CD14-positive monocyte (primary cell): Measurements from ENCODE around the gene TSHZ2. TPM values are rescaled to one million over a fixed set of nuclear protein-coding genes. Genes with fewer than 3 reads are reported as not detected.

Source experiments
- DNase-seq, 3 donors: peaks; one replicate each; pipeline ENCODE4 v3.0.0-alpha.2; 2011 to 2022
- H2AFZ ChIP-seq: 2 replicates; pipeline ENCODE4 v1.6.0; 2012; ENCODE audit warnings: mild to moderate bottlenecking, low read depth, low read length, inconsistent platforms; ENCODE audit not compliant: insufficient read depth, poor library complexity, severe bottlenecking
- H3K27ac ChIP-seq, 2 donors: 1 replicate in 1 of 2; 2 replicates in 1 of 2; pipeline ENCODE4 v1.5.1; 2012 to 2013; ENCODE audit warnings: low read length in 2 of 2, control low read depth in 1 of 2, inconsistent platforms in 1 of 2, low read depth in 1 of 2, mild to moderate bottlenecking in 1 of 2
- H3K27me3 ChIP-seq, 2 donors: one replicate each; pipeline versions ENCODE4 v1.6.0 to v1.6.1; 2011 to 2013; ENCODE audit warnings: low read length in 2 of 2; ENCODE audit not compliant: control insufficient read depth in 2 of 2, insufficient read depth in 2 of 2
- H3K36me3 ChIP-seq, 2 donors: replicated peaks in 1 of 2; 1 replicate in 1 of 2; 2 replicates in 1 of 2; pipeline versions ENCODE4 v1.5.1 to v1.6.1; 2012 to 2013; ENCODE audit warnings: low read length in 2 of 2, control low read depth in 1 of 2, inconsistent platforms in 1 of 2, mild to moderate bottlenecking in 1 of 2; ENCODE audit not compliant: insufficient read depth in 2 of 2, control insufficient read depth in 1 of 2
- H3K4me1 ChIP-seq, 2 donors: 1 replicate in 1 of 2; 2 replicates in 1 of 2; pipeline versions ENCODE4 v1.5.1 to v1.6.1; 2012 to 2013; ENCODE audit warnings: low read length in 2 of 2, control low read depth in 1 of 2, inconsistent platforms in 1 of 2, mild to moderate bottlenecking in 1 of 2, moderate library complexity in 1 of 2; ENCODE audit not compliant: insufficient read depth in 2 of 2, control insufficient read depth in 1 of 2
- H3K4me2 ChIP-seq: replicated peaks from 2 replicates; pipeline ENCODE3; 2012; ENCODE audit warnings: low read length, moderate library complexity, mild to moderate bottlenecking; ENCODE audit not compliant: poor library complexity, severe bottlenecking; ENCODE audit errors: extremely low read depth
- H3K4me3 ChIP-seq, 3 experiments: fragments of 200-600 bp in 1 of 3; sonication (generic) in 1 of 3; replicated peaks in 1 of 3; 1 replicate in 2 of 3; 2 replicates in 1 of 3; pipeline ENCODE4 v1.5.1; 2011 to 2013; ENCODE audit warnings: low read length in 3 of 3, mild to moderate bottlenecking in 3 of 3, control low read depth in 2 of 3, low read depth in 2 of 3, inconsistent platforms in 1 of 3, moderate library complexity in 1 of 3
- H3K79me2 ChIP-seq: 2 replicates; pipeline ENCODE4 v1.6.0; 2012; ENCODE audit warnings: mild to moderate bottlenecking, control low read depth, inconsistent platforms, low read length, moderate library complexity; ENCODE audit not compliant: insufficient read depth
- H3K9ac ChIP-seq: 2 replicates; pipeline ENCODE4 v1.6.0; 2017; ENCODE audit warnings: low read length, mild to moderate bottlenecking; ENCODE audit not compliant: insufficient read depth, poor library complexity, severe bottlenecking
- H3K9me3 ChIP-seq, 2 donors: replicated peaks in 1 of 2; 1 replicate in 1 of 2; 2 replicates in 1 of 2; pipeline versions ENCODE4 v1.5.1 to v1.6.1; 2012 to 2013; ENCODE audit warnings: low read length in 2 of 2, control low read depth in 1 of 2; ENCODE audit not compliant: control insufficient read depth in 1 of 2, insufficient read depth in 1 of 2
- H4K20me1 ChIP-seq: 2 replicates; pipeline ENCODE4 v1.6.0; 2012; ENCODE audit warnings: mild to moderate bottlenecking, low read length, control low read depth, moderate library complexity; ENCODE audit not compliant: insufficient read depth
- H3K27ac Mint-ChIP-seq, 7 donors: one replicate each; pipeline ENCODE4 v1.8.0; 2020; ENCODE audit warnings: mild to moderate bottlenecking in 7 of 7, mixed read lengths in 7 of 7, moderate library complexity in 6 of 7, inconsistent platforms in 2 of 7
- H3K27me3 Mint-ChIP-seq, 3 donors: one replicate each; pipeline ENCODE4 v1.8.0; 2021 to 2022; ENCODE audit warnings: low read depth in 3 of 3, mild to moderate bottlenecking in 3 of 3, mixed read lengths in 3 of 3, moderate library complexity in 3 of 3, inconsistent platforms in 1 of 3
- H3K36me3 Mint-ChIP-seq, 2 donors: one replicate each; pipeline ENCODE4 v1.8.0; 2020; ENCODE audit warnings: mixed read lengths in 2 of 2, inconsistent platforms in 1 of 2, mild to moderate bottlenecking in 1 of 2
- H3K4me1 Mint-ChIP-seq: one replicate; pipeline ENCODE4 v1.8.0; 2020; ENCODE audit warnings: mild to moderate bottlenecking, mixed read lengths
- H3K4me3 Mint-ChIP-seq, 2 donors: one replicate each; pipeline ENCODE4 v1.8.0; 2020; ENCODE audit warnings: mild to moderate bottlenecking in 2 of 2, mixed read lengths in 2 of 2, moderate library complexity in 1 of 2
- H3K9me3 Mint-ChIP-seq, 7 donors: one replicate each; pipeline ENCODE4 v1.8.0; 2020 to 2022; ENCODE audit warnings: mixed read lengths in 7 of 7, mild to moderate bottlenecking in 6 of 7, moderate library complexity in 6 of 7, inconsistent platforms in 2 of 7
- CTCF ChIP-seq: fragments of 200-600 bp; IDR thresholded peaks from one replicate; pipeline ENCODE4 v1.8.0; 2022; ENCODE audit warnings: antibody characterized with exemption, mild to moderate bottlenecking
- WGBS: methylation state at CpG from one replicate; pipeline ENCODE4 v1.1.5; 2013; ENCODE audit warnings: missing lambda C conversion rate; ENCODE audit not compliant: insufficient coverage; 5-methylcytosine and 5-hydroxymethylcytosine counted together
- intact Hi-C, 2 donors: fragments of 100-400 bp; cut with micrococcal nuclease; formaldehyde crosslinking; loops; one replicate each; pipeline versions ENCODE4 v1.15.0 to v1.15.1; 2023
- polyA plus RNA-seq, 3 donors: library from polyadenylated mRNA; depleted of rRNA in 1 of 3; unstranded in 2 of 3; stranded (reverse) in 1 of 3; fragments of 300-500 nt in 2 of 3; fragments of >200 nt in 1 of 3; fragmentation: Illumina TruSeq in 2 of 3; gene quantifications; 1 replicate in 2 of 3; 2 replicates in 1 of 3; pipeline ENCODE4 v1.2.3, GENCODE V29; 2012 to 2021

Gene TSHZ2
- polyA plus RNA-seq, 3 donors: not detected

GRCh38 chr20:53210931-53211330, 238.8 kb downstream of the TSHZ2 start:
- Mint-ChIP-seq H3K27me3 (peaks cover 2 to 6% (median 3%) of the 10 kb centered on the region in 3 donors), H3K27ac (no peak overlapping the region), H3K4me3 (no peak overlapping the region), H3K4me1 (no peaks in the 10 kb centered on the region), H3K9me3 (peaks cover 0 to 2% (median 0%) of the 10 kb centered on the region in 7 donors), H3K36me3 (no peaks in the 10 kb centered on the region)
- Histone ChIP-seq H3K4me1 (no peaks in the 10 kb centered on the region), H3K9ac (no peak overlapping the region), H3K36me3 (no peaks in the 10 kb centered on the region), H3K27me3 (no peaks in the 10 kb centered on the region), H3K79me2 (no peaks in the 10 kb centered on the region), H3K4me3 (no peak overlapping the region), H3K27ac (no peak overlapping the region), H3K4me2 (no peak overlapping the region), H4K20me1 (no peaks in the 10 kb centered on the region), H3K9me3 (no peaks in the 10 kb centered on the region), H2AFZ (no peak overlapping the region)
- TF ChIP-seq CTCF: no peak
- intact Hi-C loops: loop anchor here in 1 of 2 donors (5.0 kb wide), 1 partner anchor 964 kb away; no protein-coding TSS in a partner anchor
- DNase-seq: no peak
- WGBS: no CpG with 5 or more reads among the region's 3 CpGs

GRCh38 chr20:53212018-53212417, 239.9 kb downstream of the TSHZ2 start:
- H4K20me1 ChIP-seq: no peaks in the 10 kb centered on the region
- no peak overlapping the region for H3K4me3 ChIP-seq
- H3K79me2 ChIP-seq: no peaks in the 10 kb centered on the region
- intact Hi-C loops: loop anchor here in 1 of 2 donors (5.0 kb wide), 1 partner anchor 965 kb away; no protein-coding TSS in a partner anchor
- no peaks in the 10 kb centered on the region for H3K4me1 ChIP-seq
- peaks cover 0 to 5% of the 10 kb centered on the region in 2 donors for H3K27me3 ChIP-seq
- no peak overlapping the region for H3K27ac Mint-ChIP-seq
- peaks cover 4 to 11% (median 6%) of the 10 kb centered on the region in 3 donors for H3K27me3 Mint-ChIP-seq
- no peak overlapping the region for H3K4me3 Mint-ChIP-seq
- H3K9ac ChIP-seq: no peak overlapping the region
- no peaks in the 10 kb centered on the region for H3K36me3 ChIP-seq
- H3K9me3 Mint-ChIP-seq: peaks cover 0 to 2% (median 0%) of the 10 kb centered on the region in 7 donors
- no peaks in the 10 kb centered on the region for H3K36me3 Mint-ChIP-seq
- no peak overlapping the region for H2AFZ ChIP-seq
- no peaks in the 10 kb centered on the region for H3K9me3 ChIP-seq
- TF ChIP-seq CTCF: no peak
- WGBS: 92% methylated on average over 3 of the region's 5 CpGs
- H3K4me1 Mint-ChIP-seq: no peaks in the 10 kb centered on the region
- H3K4me2 ChIP-seq: no peak overlapping the region
- no peak overlapping the region for H3K27ac ChIP-seq
- no peak for DNase-seq
